OCI-LY1 (cell line): Measurements from ENCODE around the gene LRRC31.

Experiments used
- H2AFZ ChIP-seq: fragments of 200-600 bp; sonication (generic), shearing (Covaris generic); 2 replicates; pipeline ENCODE4 v1.6.0; 2014; ENCODE audit warnings: antibody characterized with exemption, mild to moderate bottlenecking, low read length
- H3F3A ChIP-seq: fragments of 200-600 bp; sonication (generic), shearing (Covaris generic); 2 replicates; pipeline ENCODE4 v1.6.0; 2014; ENCODE audit warnings: mild to moderate bottlenecking, antibody characterized with exemption, low read length, moderate library complexity; ENCODE audit not compliant: insufficient read depth
- H3K27ac ChIP-seq: fragments of 200-600 bp; sonication (generic); 2 replicates; pipeline ENCODE4 v1.5.1; 2014; ENCODE audit warnings: low read length, mixed run types, mild to moderate bottlenecking, low read depth; ENCODE audit not compliant: poor library complexity, severe bottlenecking
- H3K27me3 ChIP-seq: fragments of 200-600 bp; sonication (generic); 2 replicates; pipeline ENCODE4 v1.6.0; 2014; ENCODE audit warnings: antibody characterized with exemption, mild to moderate bottlenecking, low read length, moderate library complexity; ENCODE audit not compliant: insufficient read depth
- H3K36me3 ChIP-seq: fragments of 200-600 bp; sonication (generic); 2 replicates; pipeline ENCODE4 v1.6.1; 2014; ENCODE audit warnings: mild to moderate bottlenecking, antibody characterized with exemption, low read length, moderate library complexity, mixed read lengths; ENCODE audit not compliant: insufficient read depth
- H3K4me1 ChIP-seq: fragments of 200-600 bp; sonication (generic); 2 replicates; pipeline ENCODE4 v1.5.1; 2014; ENCODE audit warnings: mild to moderate bottlenecking, low read length, moderate library complexity; ENCODE audit not compliant: insufficient read depth, severe bottlenecking
- H3K4me2 ChIP-seq: fragments of 200-600 bp; sonication (generic), shearing (Covaris generic); 2 replicates; pipeline ENCODE4 v1.6.1; 2014; ENCODE audit warnings: low read length
- H3K4me3 ChIP-seq: fragments of 200-600 bp; sonication (generic); 2 replicates; pipeline ENCODE4 v1.5.1; 2014; ENCODE audit warnings: low read length, low read depth, mild to moderate bottlenecking, mixed read lengths; ENCODE audit not compliant: poor library complexity, severe bottlenecking
- H3K79me2 ChIP-seq: fragments of 200-600 bp; shearing (Covaris generic); 2 replicates; pipeline ENCODE4 v1.6.1; 2016; ENCODE audit warnings: mixed run types, low read length, mixed read lengths; ENCODE audit not compliant: insufficient read depth
- H3K9ac ChIP-seq: fragments of 200-600 bp; sonication (generic), shearing (Covaris generic); 2 replicates; pipeline ENCODE4 v1.6.1; 2014; ENCODE audit warnings: mild to moderate bottlenecking, low read length, mixed read lengths
- H3K9me2 ChIP-seq: fragments of 200-600 bp; sonication (generic), shearing (Covaris generic); 2 replicates; pipeline ENCODE4 v1.6.1; 2014; ENCODE audit warnings: low read depth, mild to moderate bottlenecking, low read length, mixed read lengths
- H3K9me3 ChIP-seq: fragments of 200-600 bp; shearing (Covaris generic); 2 replicates; pipeline ENCODE4 v1.6.1; 2014; ENCODE audit warnings: low read length, mixed read lengths
- H4K20me1 ChIP-seq: fragments of 200-600 bp; sonication (generic), shearing (Covaris generic); 2 replicates; pipeline ENCODE4 v1.6.0; 2016; ENCODE audit warnings: mild to moderate bottlenecking, low read length; ENCODE audit not compliant: insufficient read depth
- CTCF ChIP-seq: fragments of 200-600 bp; sonication (generic), shearing (Covaris generic); IDR thresholded peaks from 2 replicates; pipeline ENCODE4 v1.5.1; 2017; ENCODE audit warnings: mild to moderate bottlenecking, antibody characterized with exemption, low read length, moderate library complexity, mixed read lengths
- EZH2 ChIP-seq: fragments of 200-600 bp; sonication (generic), shearing (Covaris generic); IDR thresholded peaks from 2 replicates; pipeline ENCODE4 v1.8.0; 2017; ENCODE audit warnings: borderline replicate concordance, mixed run types, mild to moderate bottlenecking, antibody characterized with exemption, low read length, moderate library complexity, mixed read lengths

LRRC31 gene

GRCh38 chr3:169838511-169839030 lies 31.2 kb downstream of the LRRC31 start:
- no peak for TF ChIP-seq CTCF
- Histone ChIP-seq H3K9me3 (no peaks in the 10 kb centered on the region), H3K4me3 (no peak overlapping the region), H3K36me3 (no peaks in the 10 kb centered on the region), H3F3A (no peaks in the 10 kb centered on the region), H4K20me1 (no peaks in the 10 kb centered on the region), H3K27me3 (no peaks in the 10 kb centered on the region), H3K4me1 (peaks cover 24% of the 10 kb centered on the region), H3K79me2 (no peaks in the 10 kb centered on the region), H3K9ac (no peak overlapping the region), H3K4me2 (no peak overlapping the region), H3K27ac (no peak overlapping the region), H2AFZ (no peak overlapping the region), H3K9me2 (no peaks in the 10 kb centered on the region)

GRCh38 chr3:169836942-169837275 lies 32.8 kb downstream of the LRRC31 start:
- Histone ChIP-seq H3K4me3 (no peak overlapping the region), H2AFZ (peak overlapping the region; percentile 72), H3F3A (no peaks in the 10 kb centered on the region), H3K9me2 (no peaks in the 10 kb centered on the region), H3K4me2 (0 out of 2 replicates have a peak overlapping the region, but pooled peaks have one; percentile 17), H3K36me3 (no peaks in the 10 kb centered on the region), H3K27ac (peak overlapping the region; percentile 64), H3K9ac (peak overlapping the region; percentile 44; the same call in 1 of the 2 replicates), H3K9me3 (no peaks in the 10 kb centered on the region), H3K4me1 (peaks cover 24% of the 10 kb centered on the region), H4K20me1 (no peaks in the 10 kb centered on the region), H3K79me2 (no peaks in the 10 kb centered on the region), H3K27me3 (no peaks in the 10 kb centered on the region)
- TF ChIP-seq EZH2, result no peak
- no peak for TF ChIP-seq CTCF

- no peaks in the 10 kb centered on the region for H3K36me3 ChIP-seq
- H3K4me1 ChIP-seq, result peaks cover 21% of the 10 kb centered on the region
- no peak overlapping the region for H3K4me3 ChIP-seq
- H3K27ac ChIP-seq, result peak overlapping the region; percentile 64
- H3K4me2 ChIP-seq, result peak overlapping the region; percentile 17; the same call in 1 of the 2 replicates
- H2AFZ ChIP-seq, result peak overlapping the region; percentile 72
- no peaks in the 10 kb centered on the region for H3K27me3 ChIP-seq
- TF ChIP-seq EZH2 (no peak), CTCF (no peak)
- H3F3A ChIP-seq, result no peaks in the 10 kb centered on the region
- peak overlapping the region; percentile 44 for H3K9ac ChIP-seq
- no peaks in the 10 kb centered on the region for H4K20me1 ChIP-seq
- H3K9me2 ChIP-seq, result no peaks in the 10 kb centered on the region
- H3K79me2 ChIP-seq, result no peaks in the 10 kb centered on the region
- no peaks in the 10 kb centered on the region for H3K9me3 ChIP-seq
Measured at GRCh38 chr3:169836078-169836941, 33.4 kb downstream of the LRRC31 start.
